ENCODE results near the gene NTM. TPM values are rescaled to one million over a fixed set of nuclear protein-coding genes. Genes with fewer than 3 reads are reported as not detected.

NTM gene
- total RNA-seq, 4 donors from 2014 or later: 0.40 to 3.1 (median 2.1) TPM; not detected in 1

GRCh38 chr11:131932584-131933325 is 562.3 kb downstream of the NTM start:
- Histone ChIP-seq H3K4me3 (no peak overlapping the region), H3K36me3 (no peaks in the 10 kb centered on the region), H3K4me1 (no peaks in the 10 kb centered on the region), H3K27ac (no peak overlapping the region), H3K9me3 (no peaks in the 10 kb centered on the region), H3K27me3 (no peaks in the 10 kb centered on the region)
- in situ Hi-C loops (cut with MboI; ENCODE audit: low pct_ligation_motif_present in 1 of 4, low pct_unique_long_range_greater_than_20kb in 1 of 4, low sequenced_read_pairs in 3 of 4) (no loop called here), intact Hi-C loops (cut with DNase I; ENCODE audit: low total_unique reads) (no loop called here)
- WGBS, 2 donors (ENCODE audit: low coverage in 1 of 2): 36 to 50% methylated on average over 10 to 13 of the region's 13 CpGs
- no peak for DNase-seq
- TF ChIP-seq POLR2A (IDR thresholded peaks at IDR 0.05) (no peak), POLR2AphosphoS5 (IDR thresholded peaks at IDR 0.05) (no peak), CTCF (IDR thresholded peaks at IDR 0.05) (no peak), EP300 (IDR thresholded peaks at IDR 0.05; ENCODE audit: low read depth) (no peak)

GRCh38 chr11:131934006-131934405 is 563.6 kb downstream of the NTM start:
- intact Hi-C loops (cut with DNase I; ENCODE audit: low total_unique reads): no loop called here
- TF ChIP-seq POLR2A (IDR thresholded peaks at IDR 0.05) (no peak), CTCF (IDR thresholded peaks at IDR 0.05) (no peak), POLR2AphosphoS5 (IDR thresholded peaks at IDR 0.05) (no peak), EP300 (IDR thresholded peaks at IDR 0.05; ENCODE audit: low read depth) (no peak)

GRCh38 chr11:131938351-131938751 is 567.9 kb downstream of the NTM start:
- H3K4me3 ChIP-seq: no peak overlapping the region
- intact Hi-C loops (cut with DNase I; ENCODE audit: low total_unique reads) (no loop called here), in situ Hi-C loops (cut with MboI; ENCODE audit: low pct_ligation_motif_present in 1 of 4, low pct_unique_long_range_greater_than_20kb in 1 of 4, low sequenced_read_pairs in 3 of 4) (no loop called here)
- no peaks in the 10 kb centered on the region for H3K9me3 ChIP-seq
- no peak for DNase-seq
- H3K4me1 ChIP-seq: no peaks in the 10 kb centered on the region
- TF ChIP-seq POLR2AphosphoS5 (IDR thresholded peaks at IDR 0.05) (no peak), POLR2A (IDR thresholded peaks at IDR 0.05) (no peak)
- 50 to 69% methylated on average over 1 to 6 of the region's 6 CpGs for WGBS, 2 donors (ENCODE audit: low coverage in 1 of 2)
- H3K27ac ChIP-seq: no peak overlapping the region
- no peaks in the 10 kb centered on the region for H3K36me3 ChIP-seq
- no peaks in the 10 kb centered on the region for H3K27me3 ChIP-seq

More at GRCh38 chr11:131934006-131934405, 563.6 kb downstream of the NTM start:
- Histone ChIP-seq H3K4me3 (no peak overlapping the region), H3K36me3 (no peaks in the 10 kb centered on the region), H3K9me3 (no peaks in the 10 kb centered on the region), H3K27me3 (no peaks in the 10 kb centered on the region), H3K27ac (no peak overlapping the region), H3K4me1 (no peaks in the 10 kb centered on the region)
- in situ Hi-C loops (cut with MboI; ENCODE audit: low pct_ligation_motif_present in 1 of 4, low pct_unique_long_range_greater_than_20kb in 1 of 4, low sequenced_read_pairs in 3 of 4): no loop called here
- 71 to 75% methylated on average over 4 of the region's 4 CpGs for WGBS, 2 donors (ENCODE audit: low coverage in 1 of 2)
- DNase-seq: no peak

- no peak overlapping the region for H3K4me3 ChIP-seq
- intact Hi-C loops (cut with DNase I; ENCODE audit: low total_unique reads) (no loop called here), in situ Hi-C loops (cut with MboI; ENCODE audit: low pct_ligation_motif_present in 1 of 4, low pct_unique_long_range_greater_than_20kb in 1 of 4, low sequenced_read_pairs in 3 of 4) (no loop called here)
- TF ChIP-seq EP300 (IDR thresholded peaks at IDR 0.05; ENCODE audit: low read depth) (no peak), POLR2AphosphoS5 (IDR thresholded peaks at IDR 0.05) (no peak), CTCF (IDR thresholded peaks at IDR 0.05) (no peak), POLR2A (IDR thresholded peaks at IDR 0.05) (no peak)
- H3K9me3 ChIP-seq: no peaks in the 10 kb centered on the region
- WGBS, 2 donors (ENCODE audit: low coverage in 1 of 2): 36 to 57% methylated on average over 4 of the region's 4 CpGs
- no peak for DNase-seq
- no peaks in the 10 kb centered on the region for H3K4me1 ChIP-seq
- H3K27ac ChIP-seq: no peak overlapping the region
- H3K27me3 ChIP-seq: no peaks in the 10 kb centered on the region
- no peaks in the 10 kb centered on the region for H3K36me3 ChIP-seq
These were observed 569.7 kb downstream of the NTM start for GRCh38 chr11:131940126-131940525.

All from transverse colon (tissue), 4 donors.